HCT116 (cell line): ENCODE results near the gene ENKD1. TPM values are rescaled to one million over a fixed set of nuclear protein-coding genes. Genes with fewer than 3 reads are reported as not detected.

ENCODE experiments used
- ATAC-seq: fragments of 200-7000 bp; cut with Tn5 transposase; 2 replicates; pipeline ENCODE4 v1.9.1; 2020; ENCODE audit warnings: mild to moderate bottlenecking, moderate library complexity
- BruUV-seq: library from RNA; stranded (reverse); fragments of 400-500 nt; replicated peaks from 2 replicates; lab custom pipeline; 2021; lab: Mats Ljungman, UMichigan
- CTCF ChIA-PET: fragments of 300-600 bp; sonication (Branson Sonifier 250); formaldehyde crosslinking; loops from one replicate; lab custom pipeline; 2021; ENCODE audit warnings: antibody characterized with exemption; lab: Charles Lee
- POLR2A ChIA-PET: fragments of 300-600, 350-600 bp; sonication (Branson Sonifier 250); formaldehyde crosslinking; loops from one replicate; lab custom pipeline; 2021; ENCODE audit warnings: antibody characterized with exemption; lab: Charles Lee
- RAD21 ChIA-PET, 2 experiments: fragments of 300-600 bp; sonication (Branson Sonifier 250); formaldehyde crosslinking; loops; one replicate each; lab custom pipeline; 2023; ENCODE audit warnings: low total read pairs in 2 of 2; ENCODE audit not compliant: uncharacterized antibody in 2 of 2, unreplicated experiment in 2 of 2, low non-redundant PET in 1 of 2; lab: Charles Lee
- DNase-seq: peaks from one replicate; pipeline ENCODE4 v3.0.0-alpha.2; 2010; ENCODE audit warnings: low read depth, low spot score
- H2AFZ ChIP-seq: fragments of 200-600 bp; shearing (Covaris generic), sonication (generic); 2 replicates; pipeline ENCODE4 v1.6.1; 2017; ENCODE audit warnings: low read depth, mixed run types, mixed read lengths, antibody characterized with exemption, low read length; ENCODE audit not compliant: poor library complexity, severe bottlenecking
- H3K27ac ChIP-seq: 2 replicates; pipeline ENCODE4 v1.5.1; 2012; ENCODE audit warnings: low read depth, low read length
- H3K27me3 ChIP-seq: fragments of 200-600 bp; sonication (generic); 2 replicates; pipeline ENCODE4 v1.6.1; 2016; ENCODE audit warnings: mixed run types, low read length, mixed read lengths; ENCODE audit not compliant: insufficient read depth
- H3K36me3 ChIP-seq, 2 experiments: fragments of 200-500 bp in 1 of 2; fragments of 200-600 bp in 1 of 2; sonication (Bioruptor generic) in 1 of 2; sonication (generic) in 1 of 2; 2 replicates each; pipeline versions ENCODE4 v1.5.1 to v1.6.1; 2014 to 2016; ENCODE audit warnings: low read length in 2 of 2, inconsistent platforms in 1 of 2, mixed read lengths in 1 of 2, mixed run types in 1 of 2; ENCODE audit not compliant: insufficient read depth in 2 of 2, control insufficient read depth in 1 of 2
- H3K4me1 ChIP-seq, 2 experiments: fragments of 200-600 bp in 1 of 2; sonication (generic) in 1 of 2; 2 replicates each; pipeline versions ENCODE4 v1.5.1 to v1.6.1; 2012 to 2017; ENCODE audit warnings: low read length in 2 of 2, inconsistent platforms in 1 of 2, mild to moderate bottlenecking in 1 of 2, mixed read lengths in 1 of 2, mixed run types in 1 of 2, moderate library complexity in 1 of 2; ENCODE audit not compliant: insufficient read depth in 2 of 2, control insufficient read depth in 1 of 2
- H3K4me2 ChIP-seq: fragments of 200-600 bp; sonication (generic); 2 replicates; pipeline ENCODE4 v1.6.1; 2017; ENCODE audit warnings: mixed run types, low read length, mixed read lengths
- H3K4me3 ChIP-seq, 2 experiments: fragments of 200-600 bp in 1 of 2; sonication (generic) in 1 of 2; replicated peaks in 1 of 2; 2 replicates each; pipeline ENCODE4 v1.5.1; 2011 to 2016; ENCODE audit warnings: low read length in 2 of 2, control low read depth in 1 of 2, low read depth in 1 of 2, mild to moderate bottlenecking in 1 of 2, mixed read lengths in 1 of 2, mixed run types in 1 of 2
- H3K79me2 ChIP-seq: fragments of 200-600 bp; sonication (generic); 2 replicates; pipeline ENCODE4 v1.6.1; 2017; ENCODE audit warnings: mild to moderate bottlenecking, mixed run types, low read length, moderate library complexity, mixed read lengths; ENCODE audit not compliant: insufficient read depth
- H3K9ac ChIP-seq: fragments of 200-600 bp; sonication (generic); 2 replicates; pipeline ENCODE4 v1.6.1; 2016; ENCODE audit warnings: low read length, mixed read lengths
- H3K9me2 ChIP-seq: fragments of 200-600 bp; sonication (generic), shearing (Covaris generic); 2 replicates; pipeline ENCODE4 v1.6.1; 2017; ENCODE audit warnings: mixed run types, mild to moderate bottlenecking, moderate library complexity; ENCODE audit not compliant: insufficient read depth
- H3K9me3 ChIP-seq, 2 experiments: fragments of 200-500 bp in 1 of 2; fragments of 200-600 bp in 1 of 2; sonication (Bioruptor generic) in 1 of 2; sonication (generic) in 1 of 2; 2 replicates each; pipeline ENCODE4 v1.6.1; 2014 to 2017; ENCODE audit warnings: low read length in 2 of 2, mixed read lengths in 2 of 2, inconsistent platforms in 1 of 2, low read depth in 1 of 2, mild to moderate bottlenecking in 1 of 2, mixed run types in 1 of 2, moderate library complexity in 1 of 2; ENCODE audit not compliant: control insufficient read depth in 1 of 2, insufficient read depth in 1 of 2
- H4K20me1 ChIP-seq: fragments of 200-600 bp; sonication (generic), shearing (Covaris generic); 2 replicates; pipeline ENCODE4 v1.6.1; 2017; ENCODE audit warnings: mixed run types, mild to moderate bottlenecking, moderate library complexity; ENCODE audit not compliant: insufficient read depth
- EGR1 ChIP-seq: IDR thresholded peaks from 2 replicates; pipeline ENCODE4 v1.6.1; 2012; ENCODE audit warnings: low read depth
- EZH2phosphoT487 ChIP-seq: fragments of 200-600 bp; IDR thresholded peaks from 2 replicates; pipeline ENCODE4 v1.6.1; 2018; ENCODE audit warnings: antibody characterized with exemption, borderline replicate concordance
- FOSL1 ChIP-seq: IDR thresholded peaks from 2 replicates; pipeline ENCODE4 v1.6.1; 2012; ENCODE audit warnings: low read depth
- JUND ChIP-seq: IDR thresholded peaks from 2 replicates; pipeline ENCODE4 v1.6.1; 2012
- MAX ChIP-seq: IDR thresholded peaks from 2 replicates; pipeline ENCODE4 v1.6.1; 2012
- POLR2A ChIP-seq: IDR thresholded peaks from 2 replicates; pipeline ENCODE4 v1.7.0; 2011; ENCODE audit warnings: borderline replicate concordance; ENCODE audit not compliant: insufficient read depth, insufficient read length; ENCODE audit errors: extremely low read depth
- RAD21 ChIP-seq: IDR thresholded peaks from 2 replicates; pipeline ENCODE4 v1.6.1; 2012; ENCODE audit warnings: low read depth, mild to moderate bottlenecking
- SIN3A ChIP-seq: IDR thresholded peaks from 2 replicates; pipeline ENCODE4 v1.6.1; 2012; ENCODE audit warnings: low read depth
- TCF7L2 ChIP-seq: IDR thresholded peaks from 2 replicates; pipeline ENCODE4 v1.7.0; 2011; ENCODE audit warnings: borderline replicate concordance, inconsistent platforms; ENCODE audit not compliant: insufficient read depth, insufficient read length; ENCODE audit errors: extremely low read depth
- intact Hi-C: fragments of 100-400 bp; cut with micrococcal nuclease; formaldehyde crosslinking; loops from 2 replicates; pipeline ENCODE4 v1.10.0; 2022
- total RNA-seq: library from RNA; stranded (reverse); gene quantifications from one replicate; pipeline ENCODE4 v1.2.1, GENCODE V29; 2021; ENCODE audit not compliant: unreplicated experiment
- TF ChIP-seq, protein P1 (sequence below): IDR thresholded peaks from 2 replicates; pipeline ENCODE4 v1.6.1; 2012; ENCODE audit warnings: low read depth
- TF ChIP-seq, protein P2 (sequence below): IDR thresholded peaks from 2 replicates; pipeline ENCODE4 v1.6.1; 2012

The ENKD1 gene
- total RNA-seq, 1 experiment from 2014 or later = 16.8 TPM

DNA sequence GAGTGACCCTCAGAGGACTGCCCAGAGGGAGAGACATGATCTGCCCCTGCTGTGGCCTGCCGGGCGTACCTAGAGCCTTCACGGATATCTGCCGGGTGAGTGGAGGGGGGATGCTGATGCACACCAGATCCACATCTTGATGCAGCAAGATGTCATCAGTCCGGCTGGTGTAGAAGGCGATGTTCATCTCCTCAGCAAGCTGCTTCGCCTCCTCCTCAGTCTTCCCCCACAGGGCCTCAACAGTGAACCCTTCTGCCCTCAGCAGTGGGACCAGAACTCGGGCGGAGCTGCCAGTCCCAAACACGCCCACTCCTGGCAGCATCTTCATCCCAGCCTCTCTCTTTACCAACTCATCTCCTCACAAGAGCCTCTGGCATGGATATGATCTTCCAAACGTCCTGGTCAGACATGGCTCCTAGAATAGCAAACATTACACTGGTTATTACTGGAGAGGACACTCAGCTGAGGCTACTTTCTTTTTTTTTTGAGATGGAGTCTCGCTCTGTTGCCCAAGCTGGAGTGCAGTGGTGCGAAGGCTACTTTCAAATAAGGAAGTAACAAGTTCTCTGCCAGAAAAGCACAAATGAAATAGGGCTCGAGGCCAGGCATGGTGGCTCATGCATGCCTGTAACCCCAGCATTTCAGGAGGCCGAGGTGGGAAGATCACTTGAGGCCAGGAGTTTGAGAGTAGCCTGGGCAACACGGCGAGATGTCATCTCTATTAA, 19.0 kb upstream of the ENKD1 start:
- POLR2A ChIA-PET = no interaction called here
- Histone ChIP-seq H3K27me3 (no peaks in the 10 kb centered on the region), H3K27ac (no peak overlapping the region)

More for the DNA sequence above, 19.0 kb upstream of the ENKD1 start:
- H3K9me3 ChIP-seq = no peaks in the 10 kb centered on the region
- no peak overlapping the region for H2AFZ ChIP-seq
- no peak for TF ChIP-seq FOSL1
- TF ChIP-seq EZH2phosphoT487 = no peak
- no peak for TF ChIP-seq RAD21
- TF ChIP-seq TCF7L2 = no peak
- TF ChIP-seq, protein P1, sequence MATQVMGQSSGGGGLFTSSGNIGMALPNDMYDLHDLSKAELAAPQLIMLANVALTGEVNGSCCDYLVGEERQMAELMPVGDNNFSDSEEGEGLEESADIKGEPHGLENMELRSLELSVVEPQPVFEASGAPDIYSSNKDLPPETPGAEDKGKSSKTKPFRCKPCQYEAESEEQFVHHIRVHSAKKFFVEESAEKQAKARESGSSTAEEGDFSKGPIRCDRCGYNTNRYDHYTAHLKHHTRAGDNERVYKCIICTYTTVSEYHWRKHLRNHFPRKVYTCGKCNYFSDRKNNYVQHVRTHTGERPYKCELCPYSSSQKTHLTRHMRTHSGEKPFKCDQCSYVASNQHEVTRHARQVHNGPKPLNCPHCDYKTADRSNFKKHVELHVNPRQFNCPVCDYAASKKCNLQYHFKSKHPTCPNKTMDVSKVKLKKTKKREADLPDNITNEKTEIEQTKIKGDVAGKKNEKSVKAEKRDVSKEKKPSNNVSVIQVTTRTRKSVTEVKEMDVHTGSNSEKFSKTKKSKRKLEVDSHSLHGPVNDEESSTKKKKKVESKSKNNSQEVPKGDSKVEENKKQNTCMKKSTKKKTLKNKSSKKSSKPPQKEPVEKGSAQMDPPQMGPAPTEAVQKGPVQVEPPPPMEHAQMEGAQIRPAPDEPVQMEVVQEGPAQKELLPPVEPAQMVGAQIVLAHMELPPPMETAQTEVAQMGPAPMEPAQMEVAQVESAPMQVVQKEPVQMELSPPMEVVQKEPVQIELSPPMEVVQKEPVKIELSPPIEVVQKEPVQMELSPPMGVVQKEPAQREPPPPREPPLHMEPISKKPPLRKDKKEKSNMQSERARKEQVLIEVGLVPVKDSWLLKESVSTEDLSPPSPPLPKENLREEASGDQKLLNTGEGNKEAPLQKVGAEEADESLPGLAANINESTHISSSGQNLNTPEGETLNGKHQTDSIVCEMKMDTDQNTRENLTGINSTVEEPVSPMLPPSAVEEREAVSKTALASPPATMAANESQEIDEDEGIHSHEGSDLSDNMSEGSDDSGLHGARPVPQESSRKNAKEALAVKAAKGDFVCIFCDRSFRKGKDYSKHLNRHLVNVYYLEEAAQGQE = no peak
- TF ChIP-seq JUND = no peak
- TF ChIP-seq, protein P2, sequence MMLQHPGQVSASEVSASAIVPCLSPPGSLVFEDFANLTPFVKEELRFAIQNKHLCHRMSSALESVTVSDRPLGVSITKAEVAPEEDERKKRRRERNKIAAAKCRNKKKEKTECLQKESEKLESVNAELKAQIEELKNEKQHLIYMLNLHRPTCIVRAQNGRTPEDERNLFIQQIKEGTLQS = no peak
- no peak for TF ChIP-seq SIN3A
- TF ChIP-seq EGR1 = no peak
- TF ChIP-seq MAX = no peak
- no peak for TF ChIP-seq POLR2A
- intact Hi-C loops = no loop called here
- H3K79me2 ChIP-seq = no peaks in the 10 kb centered on the region
- RAD21 ChIA-PET = no interaction called here
- ATAC-seq = no peak
- no peaks in the 10 kb centered on the region for H3K4me1 ChIP-seq
- H4K20me1 ChIP-seq = no peaks in the 10 kb centered on the region
- no peak for DNase-seq
- no peak overlapping the region for H3K4me3 ChIP-seq
- peaks cover 4 to 11% of the 10 kb centered on the region in 2 experiments; a peak in 2 of 4 replicates for H3K36me3 ChIP-seq
- no peak overlapping the region for H3K4me2 ChIP-seq
- CTCF ChIA-PET = no interaction called here
- no peak overlapping the region for H3K9ac ChIP-seq
- no TSS peak for BruUV-seq
- no peaks in the 10 kb centered on the region for H3K9me2 ChIP-seq
